Psoas muscle (tissue), 8 donors: ENCODE results near the gene CIT. TPM values are rescaled to one million over a fixed set of nuclear protein-coding genes. Genes with fewer than 3 reads are reported as not detected.

Experiments used
- ATAC-seq, 4 donors: fragments of 200-7000 bp; cut with Tn5 transposase; one replicate each; pipeline ENCODE4 v1.9.1; 2020; ENCODE audit warnings: moderate library complexity in 3 of 4, mild to moderate bottlenecking in 2 of 4
- DNase-seq, 2 donors: peaks; one replicate each; pipeline ENCODE4 v3.0.0-alpha.2; 2020
- H3K27ac ChIP-seq: fragments of 200-600 bp; one replicate; pipeline ENCODE4 v1.8.0; 2022
- H3K27me3 ChIP-seq, 3 donors: fragments of 200-600 bp in 1 of 3; one replicate each; pipeline versions ENCODE4 v1.6.1 to v1.8.0; 2013 to 2022; ENCODE audit warnings: low read length in 2 of 3, mild to moderate bottlenecking in 2 of 3, moderate library complexity in 1 of 3; ENCODE audit not compliant: insufficient read depth in 3 of 3
- H3K36me3 ChIP-seq, 2 donors: fragments of 200-600 bp in 1 of 2; one replicate each; pipeline versions ENCODE4 v1.6.1 to v1.8.0; 2013 to 2022; ENCODE audit warnings: low read depth in 1 of 2, mild to moderate bottlenecking in 1 of 2, moderate library complexity in 1 of 2; ENCODE audit not compliant: insufficient read depth in 1 of 2
- H3K4me1 ChIP-seq: fragments of 200-600 bp; one replicate; pipeline ENCODE4 v1.8.0; 2022
- H3K4me3 ChIP-seq: fragments of 200-600 bp; one replicate; pipeline ENCODE4 v1.8.0; 2022; ENCODE audit warnings: mild to moderate bottlenecking
- H3K9me3 ChIP-seq: fragments of 200-600 bp; one replicate; pipeline ENCODE4 v1.8.0; 2022
- whole genome bisulfite sequencing, 3 donors: extraction: QIAGEN DNeasy Blood & Tissue Kit; methylation state at CpG; one replicate each; pipeline versions ENCODE4 v1.1.6 to v1.1.7; 2013; 5-methylcytosine and 5-hydroxymethylcytosine counted together
- intact Hi-C, 2 donors: fragments of 100-400 bp; cut with DNase I; formaldehyde crosslinking; loops; one replicate each; pipeline versions ENCODE4 v1.11.0 to v1.14.2; 2022
- polyA plus RNA-seq, 3 donors: library from polyadenylated mRNA; stranded (reverse); fragments of 200-250 nt; gene quantifications; one replicate each; pipeline ENCODE4 v1.2.3, GENCODE V29; 2013
- total RNA-seq, 4 donors: library from RNA; stranded (reverse); fragmentation: NEBNext Ultra II Directional in 2 of 4; extraction: Animal tissue kit (Norgen Biotek cat#: 25700) in 2 of 4; gene quantifications; one replicate each; pipeline versions ENCODE4 v1.2.1 to v1.2.4, GENCODE V29; 2021 to 2023
- TF ChIP-seq, protein P1 (sequence below): fragments of 200-600 bp; IDR thresholded peaks from one replicate; pipeline ENCODE4 v1.8.0; 2022; ENCODE audit warnings: antibody characterized with exemption
- donor health status: healthy with polysubstance abuse.
- donor health status: DM: no; HTN: no; CAD: no; lungs with moderate emphysema.
- donor health status: Bipolar disorder and iron deficiency.
- donor health status: healthy.
- donor health status: DM: yes; HTN: yes; CAD: no.
- donor health status: DM: no; HTN: no; CAD: no.
- donor health status: DM: no; HTN: no; CAD: no.
- donor health status: DM: yes; HTN: yes; CAD: no.

Gene CIT
- total and polyA plus RNA-seq, 7 donors = 0.06 to 2.4 (median 0.40) TPM

DNA sequence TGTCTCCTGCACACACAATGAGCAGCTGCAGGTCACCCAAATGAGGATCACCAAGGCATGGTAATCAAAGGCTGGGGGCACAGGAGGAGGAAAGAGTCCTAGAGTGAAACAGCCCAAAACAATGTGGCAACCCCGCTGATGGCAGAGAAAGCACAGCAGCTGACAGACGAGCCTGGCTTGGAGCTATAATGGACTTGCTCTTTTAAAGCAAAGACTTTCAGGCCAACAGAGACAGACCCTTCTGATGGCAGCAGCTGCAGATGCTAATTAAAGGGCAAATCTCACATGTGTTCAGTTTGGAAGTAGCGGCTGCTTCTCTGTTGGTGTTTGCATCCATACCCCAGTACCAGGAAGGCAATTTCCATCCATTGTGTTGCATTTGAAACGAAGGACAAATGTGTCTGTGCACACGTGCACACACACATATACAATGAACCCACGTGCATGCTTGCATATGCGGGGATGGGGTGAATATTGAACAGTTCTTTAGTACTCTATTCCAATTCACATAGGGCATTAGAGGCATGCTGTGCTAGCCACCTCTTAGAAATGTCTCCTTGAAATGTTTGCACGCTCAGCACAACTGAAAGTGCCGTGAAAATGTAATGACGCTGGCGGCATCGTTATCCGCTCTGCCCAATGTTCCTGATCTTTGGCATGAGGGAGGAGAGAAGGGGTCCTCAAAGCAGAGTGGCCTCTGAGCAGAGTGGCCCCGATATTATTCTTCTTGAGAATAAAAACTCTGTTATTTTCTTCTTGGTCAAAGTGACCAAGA, 38.1 kb downstream of the CIT start:
- Histone ChIP-seq H3K36me3 (no peaks in the 10 kb centered on the region), H3K4me1 (no peaks in the 10 kb centered on the region), H3K4me3 (no peak overlapping the region), H3K9me3 (peaks cover 9% of the 10 kb centered on the region), H3K27me3 (peaks cover 0 to 6% (median 0%) of the 10 kb centered on the region in 3 donors), H3K27ac (no peak overlapping the region)
- DNase-seq (no peak), ATAC-seq (no peak)
- TF ChIP-seq, protein P1, sequence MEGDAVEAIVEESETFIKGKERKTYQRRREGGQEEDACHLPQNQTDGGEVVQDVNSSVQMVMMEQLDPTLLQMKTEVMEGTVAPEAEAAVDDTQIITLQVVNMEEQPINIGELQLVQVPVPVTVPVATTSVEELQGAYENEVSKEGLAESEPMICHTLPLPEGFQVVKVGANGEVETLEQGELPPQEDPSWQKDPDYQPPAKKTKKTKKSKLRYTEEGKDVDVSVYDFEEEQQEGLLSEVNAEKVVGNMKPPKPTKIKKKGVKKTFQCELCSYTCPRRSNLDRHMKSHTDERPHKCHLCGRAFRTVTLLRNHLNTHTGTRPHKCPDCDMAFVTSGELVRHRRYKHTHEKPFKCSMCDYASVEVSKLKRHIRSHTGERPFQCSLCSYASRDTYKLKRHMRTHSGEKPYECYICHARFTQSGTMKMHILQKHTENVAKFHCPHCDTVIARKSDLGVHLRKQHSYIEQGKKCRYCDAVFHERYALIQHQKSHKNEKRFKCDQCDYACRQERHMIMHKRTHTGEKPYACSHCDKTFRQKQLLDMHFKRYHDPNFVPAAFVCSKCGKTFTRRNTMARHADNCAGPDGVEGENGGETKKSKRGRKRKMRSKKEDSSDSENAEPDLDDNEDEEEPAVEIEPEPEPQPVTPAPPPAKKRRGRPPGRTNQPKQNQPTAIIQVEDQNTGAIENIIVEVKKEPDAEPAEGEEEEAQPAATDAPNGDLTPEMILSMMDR = no peak
- intact Hi-C loops = no loop called here
- WGBS, 3 donors = 72 to 81% (median 73%) methylated on average over 14 of the region's 14 CpGs

DNA sequence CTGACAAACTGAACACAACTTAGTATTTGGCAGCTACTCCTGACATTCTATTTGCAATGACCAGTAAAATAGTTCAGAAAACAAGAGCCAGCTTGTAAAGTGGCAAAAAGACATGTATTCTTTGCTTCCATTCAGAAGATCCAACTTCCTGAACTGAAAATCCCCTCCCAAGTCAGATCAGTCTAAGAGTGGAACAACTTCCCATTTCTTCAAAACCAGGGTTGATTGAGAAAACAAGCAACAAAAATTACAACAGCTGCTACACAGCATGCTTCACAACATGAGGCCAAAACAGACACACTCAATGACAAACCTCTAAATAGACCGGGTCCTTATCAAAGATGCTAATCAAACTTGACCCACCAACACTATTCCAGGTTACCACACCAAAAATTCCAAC, 40.3 kb downstream of the CIT start:
- DNase-seq (no peak), ATAC-seq (no peak)
- TF ChIP-seq, protein P1 = no peak
- intact Hi-C loops = no loop called here
- peaks cover 0 to 6% (median 0%) of the 10 kb centered on the region in 3 donors for H3K27me3 ChIP-seq
- H3K4me1 ChIP-seq = no peaks in the 10 kb centered on the region
- no peaks in the 10 kb centered on the region for H3K36me3 ChIP-seq
- peaks cover 6% of the 10 kb centered on the region for H3K9me3 ChIP-seq
- 67 to 81% (median 76%) methylated on average over 1 of the region's 1 CpG for WGBS, 3 donors
- H3K4me3 ChIP-seq = no peak overlapping the region
- no peak overlapping the region for H3K27ac ChIP-seq

DNA sequence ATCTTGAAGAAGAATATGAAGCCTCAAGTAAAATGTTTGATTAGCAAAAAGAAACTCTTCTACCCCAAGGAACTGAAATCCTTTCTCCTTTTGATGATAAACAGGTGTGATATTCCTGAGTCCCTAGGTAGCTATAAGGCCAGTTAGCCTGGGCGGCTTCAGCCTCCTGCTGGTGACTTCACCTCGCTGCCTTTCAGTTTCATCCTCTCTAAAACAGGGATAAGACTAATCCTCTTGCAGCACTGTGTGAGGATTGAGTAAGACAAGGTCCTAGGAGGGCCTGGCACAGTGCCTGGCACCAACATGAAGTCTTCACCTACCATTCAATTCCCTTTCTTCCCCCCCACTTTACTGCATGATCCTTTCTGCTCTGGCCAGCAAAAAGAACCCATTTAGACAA, 42.1 kb downstream of the CIT start:
- intact Hi-C loops = no loop called here
- ATAC-seq (no peak), DNase-seq (no peak)
- Histone ChIP-seq H3K27me3 (peaks cover 0 to 4% (median 0%) of the 10 kb centered on the region in 3 donors), H3K4me3 (no peak overlapping the region), H3K27ac (no peak overlapping the region), H3K4me1 (no peaks in the 10 kb centered on the region), H3K9me3 (no peaks in the 10 kb centered on the region), H3K36me3 (no peaks in the 10 kb centered on the region)
- TF ChIP-seq, protein P1 = no peak
- 94 to 97% (median 96%) methylated on average over 2 of the region's 2 CpGs for WGBS, 3 donors

DNA sequence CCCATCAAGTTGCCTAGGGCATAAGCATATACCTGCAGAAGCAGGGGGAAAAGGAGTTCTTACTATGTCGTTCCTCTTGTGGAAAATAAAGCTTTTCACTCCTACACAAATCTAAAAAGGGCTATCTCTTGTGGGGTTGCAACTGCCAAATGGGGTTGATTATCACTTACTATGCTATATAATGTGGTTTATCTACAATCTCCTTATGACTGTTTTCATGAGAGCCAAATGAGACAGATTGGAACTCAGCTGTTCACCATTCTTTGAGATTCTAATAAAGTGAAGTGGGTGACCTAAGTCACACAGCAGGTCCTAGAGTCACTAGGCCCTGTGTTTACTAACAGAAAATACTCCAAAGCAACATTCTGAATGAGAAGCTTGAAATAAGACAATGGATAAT, 47.7 kb downstream of the CIT start:
- 100% methylated on average over 1 of the region's 1 CpG for WGBS, 3 donors
- Histone ChIP-seq H3K27ac (no peak overlapping the region), H3K4me1 (no peaks in the 10 kb centered on the region), H3K27me3 (no peaks in the 10 kb centered on the region), H3K4me3 (no peak overlapping the region), H3K9me3 (peaks cover 4% of the 10 kb centered on the region), H3K36me3 (no peaks in the 10 kb centered on the region)
- DNase-seq = no peak
- TF ChIP-seq, protein P1 = no peak
- intact Hi-C loops = no loop called here
- no peak for ATAC-seq

DNA sequence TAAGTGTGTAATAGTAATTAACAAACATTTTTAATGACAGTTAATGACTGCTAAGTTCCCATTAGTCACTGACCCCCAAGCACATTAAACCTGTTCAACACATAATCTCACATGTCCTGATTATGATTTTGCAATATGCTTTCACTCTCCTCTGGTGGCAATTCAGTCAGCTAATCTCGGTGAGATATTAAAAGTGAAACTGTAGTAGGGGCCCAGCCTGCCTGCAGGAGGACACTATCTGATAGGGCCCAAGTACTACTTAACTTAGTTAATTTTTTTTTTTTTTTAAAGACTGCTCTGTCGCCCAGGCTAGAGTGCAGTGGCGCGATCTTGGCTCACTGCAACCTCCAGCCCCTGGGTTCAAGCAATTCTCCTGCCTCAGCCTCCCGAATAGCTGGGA, 48.8 kb downstream of the CIT start:
- Histone ChIP-seq H3K4me1 (no peaks in the 10 kb centered on the region), H3K27ac (no peak overlapping the region), H3K9me3 (peaks cover 4% of the 10 kb centered on the region), H3K4me3 (no peak overlapping the region), H3K36me3 (no peaks in the 10 kb centered on the region), H3K27me3 (no peaks in the 10 kb centered on the region)
- no peak for DNase-seq
- 96 to 99% (median 97%) methylated on average over 5 of the region's 5 CpGs for whole genome bisulfite sequencing, 3 donors
- ATAC-seq = no peak
- intact Hi-C loops = no loop called here
- TF ChIP-seq, protein P1 = no peak
